Endothelial cell of umbilical vein (primary cell): Measurements from ENCODE around the gene ASIC4. TPM values are rescaled to one million over a fixed set of nuclear protein-coding genes. Genes with fewer than 3 reads are reported as not detected.

ENCODE experiments used
- BruUV-seq: library from RNA; stranded (reverse); fragments of 400-500 nt; replicated peaks from 2 replicates; lab custom pipeline; 2021; lab: Mats Ljungman, UMichigan
- CTCF ChIA-PET: fragments of 300-600, 350-600 bp; sonication (Branson Sonifier 250); formaldehyde crosslinking; loops from one replicate; lab custom pipeline; 2021; ENCODE audit warnings: antibody characterized with exemption, inconsistent platforms; lab: Charles Lee
- POLR2A ChIA-PET: fragments of 300-600, 350-600 bp; sonication (Branson Sonifier 250); formaldehyde crosslinking; loops from one replicate; lab custom pipeline; 2021; ENCODE audit warnings: antibody characterized with exemption, inconsistent platforms; lab: Charles Lee
- DNase-seq: peaks from one replicate; pipeline ENCODE4 v3.0.0-alpha.2; 2011; ENCODE audit warnings: low read depth, low spot score
- FAIRE-seq: peaks from 2 replicates; lab custom pipeline; 2011; peaks lifted over from hg19 to GRCh38; lab: Jason Lieb, UNC
- H2AFZ ChIP-seq: 2 replicates; pipeline ENCODE4 v1.6.0; 2012; ENCODE audit warnings: low read depth, low read length, control low read depth, inconsistent platforms
- H3K27ac ChIP-seq: 2 replicates; pipeline ENCODE4 v1.5.1; 2011; ENCODE audit warnings: low read depth, mild to moderate bottlenecking, control low read depth, low read length, moderate library complexity; ENCODE audit not compliant: insufficient read depth
- H3K27me3 ChIP-seq, 2 experiments: 2 replicates each; pipeline versions ENCODE4 v1.6.0 to v1.6.1; 2011; ENCODE audit warnings: low read length in 2 of 2, mixed read lengths in 1 of 2; ENCODE audit not compliant: control insufficient read depth in 2 of 2, insufficient read depth in 2 of 2
- H3K36me3 ChIP-seq, 2 experiments: 2 replicates in 1 of 2; 3 replicates in 1 of 2; pipeline ENCODE4 v1.5.1; 2011; ENCODE audit warnings: low read length in 2 of 2, mild to moderate bottlenecking in 1 of 2, moderate library complexity in 1 of 2; ENCODE audit not compliant: control insufficient read depth in 2 of 2, insufficient read depth in 2 of 2; ENCODE audit errors: extremely low read depth in 1 of 2
- H3K4me1 ChIP-seq: 3 replicates; pipeline ENCODE4 v1.5.1; 2011; ENCODE audit warnings: mild to moderate bottlenecking, low read length; ENCODE audit not compliant: control insufficient read depth, insufficient read depth; ENCODE audit errors: extremely low read depth
- H3K4me2 ChIP-seq: 2 replicates; pipeline ENCODE4 v1.6.1; 2011; ENCODE audit warnings: low read length, control low read depth, mixed read lengths; ENCODE audit not compliant: insufficient read depth
- H3K4me3 ChIP-seq, 3 experiments: fragments of 200-600 bp in 1 of 3; sonication (generic), shearing (Covaris generic) in 1 of 3; replicated peaks in 1 of 3; 2 replicates each; pipeline ENCODE4 v1.5.1; 2011 to 2016; ENCODE audit warnings: control low read depth in 3 of 3, low read length in 3 of 3, mild to moderate bottlenecking in 2 of 3, inconsistent platforms in 1 of 3, low read depth in 1 of 3, moderate library complexity in 1 of 3; ENCODE audit not compliant: insufficient read depth in 1 of 3
- H3K79me2 ChIP-seq: 2 replicates; pipeline ENCODE4 v1.6.0; 2012; ENCODE audit warnings: low read length, inconsistent platforms; ENCODE audit not compliant: control insufficient read depth, insufficient read depth
- H3K9ac ChIP-seq: replicated peaks from 2 replicates; pipeline ENCODE3; 2011; ENCODE audit warnings: low read length, control low read depth; ENCODE audit not compliant: insufficient read depth; ENCODE audit errors: extremely low read depth
- H3K9me1 ChIP-seq: replicated peaks from 3 replicates; pipeline ENCODE4 v1.6.0; 2011; ENCODE audit warnings: mild to moderate bottlenecking, low read length; ENCODE audit not compliant: control insufficient read depth, insufficient read depth; ENCODE audit errors: extremely low read depth
- H3K9me3 ChIP-seq: replicated peaks from 2 replicates; pipeline ENCODE4 v1.5.1; 2012; ENCODE audit warnings: low read length, inconsistent platforms; ENCODE audit not compliant: control insufficient read depth, insufficient read depth
- H4K20me1 ChIP-seq: replicated peaks from 2 replicates; pipeline ENCODE3; 2011; ENCODE audit warnings: mild to moderate bottlenecking, low read length; ENCODE audit not compliant: control insufficient read depth, insufficient read depth; ENCODE audit errors: extremely low read depth
- EZH2 ChIP-seq: IDR thresholded peaks from 2 replicates; pipeline ENCODE4 v1.6.1; 2012; ENCODE audit warnings: borderline replicate concordance, low read depth, mild to moderate bottlenecking, moderate library complexity, low read length, inconsistent platforms; ENCODE audit not compliant: severe bottlenecking
- FOS ChIP-seq: IDR thresholded peaks from 2 replicates; pipeline ENCODE4 v1.6.1; 2011; ENCODE audit warnings: mild to moderate bottlenecking, low read length, moderate library complexity, borderline replicate concordance; ENCODE audit not compliant: insufficient read depth
- GATA2 ChIP-seq: IDR thresholded peaks from 2 replicates; pipeline ENCODE4 v1.7.0; 2011; ENCODE audit warnings: low read depth, mild to moderate bottlenecking, moderate library complexity, mixed read lengths, low read length; ENCODE audit not compliant: insufficient read length, insufficient read depth
- JUN ChIP-seq: IDR thresholded peaks from 2 replicates; pipeline ENCODE4 v1.6.1; 2011; ENCODE audit warnings: borderline replicate concordance, low read depth; ENCODE audit not compliant: insufficient read length, insufficient read depth
- MYC ChIP-seq: IDR thresholded peaks from one replicate; pipeline ENCODE4 v1.6.1; 2011; ENCODE audit warnings: mild to moderate bottlenecking, low read depth, low read length
- POLR2A ChIP-seq: IDR thresholded peaks from 2 replicates; pipeline ENCODE4 v1.6.1; 2012; ENCODE audit warnings: low read depth, mild to moderate bottlenecking, control low read depth, low read length
- POLR2AphosphoS5 ChIP-seq: IDR thresholded peaks from 2 replicates; pipeline ENCODE4 v1.6.1; 2012; ENCODE audit warnings: low read depth, mild to moderate bottlenecking, control low read depth, low read length, moderate library complexity; ENCODE audit not compliant: insufficient read depth
- dilution Hi-C: fragments of 300-500 bp; cut with MboI; formaldehyde crosslinking; loops from one replicate; pipeline ENCODE4 v1.15.0; 2019; ENCODE audit warnings: low sequenced_read_pairs; ENCODE audit not compliant: extremely low pct_ligation_motif_present
- intact Hi-C: fragments of 100-400 bp; cut with micrococcal nuclease; formaldehyde crosslinking; loops from one replicate; pipeline ENCODE4 v1.10.0; 2022
- polyA plus RNA-seq, 4 experiments: library from polyadenylated mRNA; depleted of rRNA in 3 of 4; stranded (reverse) in 3 of 4; unstranded in 1 of 4; fragments of >200 nt; gene quantifications; 2 replicates each; pipeline versions ENCODE4 v1.2.1 to v1.2.3, GENCODE V29; 2011 to 2012; ENCODE audit warnings: missing spikeins in 1 of 4
- total RNA-seq: library from RNA; stranded (reverse); gene quantifications from 2 replicates; pipeline ENCODE4 v1.2.3, GENCODE V29; 2021
- TF ChIP-seq, protein P1 (sequence below): IDR thresholded peaks from 2 replicates; pipeline ENCODE4 v1.6.1; 2011; ENCODE audit not compliant: insufficient read depth, insufficient read length
- TF ChIP-seq, protein P2 (sequence below), 2 donors: IDR thresholded peaks; 1 replicate in 1 of 2; 2 replicates in 1 of 2; pipeline ENCODE4 v1.5.1; 2011; ENCODE audit warnings: low read length in 2 of 2, mild to moderate bottlenecking in 2 of 2, moderate library complexity in 2 of 2, control low read depth in 1 of 2, inconsistent platforms in 1 of 2, low read depth in 1 of 2; ENCODE audit not compliant: insufficient read depth in 1 of 2; ENCODE audit errors: extremely low read depth in 1 of 2

ASIC4 gene
- total and polyA plus RNA-seq, 2 donors (not counting 3 experiments of a cell fraction or from before 2014, with no cell fraction given): not detected

DNA sequence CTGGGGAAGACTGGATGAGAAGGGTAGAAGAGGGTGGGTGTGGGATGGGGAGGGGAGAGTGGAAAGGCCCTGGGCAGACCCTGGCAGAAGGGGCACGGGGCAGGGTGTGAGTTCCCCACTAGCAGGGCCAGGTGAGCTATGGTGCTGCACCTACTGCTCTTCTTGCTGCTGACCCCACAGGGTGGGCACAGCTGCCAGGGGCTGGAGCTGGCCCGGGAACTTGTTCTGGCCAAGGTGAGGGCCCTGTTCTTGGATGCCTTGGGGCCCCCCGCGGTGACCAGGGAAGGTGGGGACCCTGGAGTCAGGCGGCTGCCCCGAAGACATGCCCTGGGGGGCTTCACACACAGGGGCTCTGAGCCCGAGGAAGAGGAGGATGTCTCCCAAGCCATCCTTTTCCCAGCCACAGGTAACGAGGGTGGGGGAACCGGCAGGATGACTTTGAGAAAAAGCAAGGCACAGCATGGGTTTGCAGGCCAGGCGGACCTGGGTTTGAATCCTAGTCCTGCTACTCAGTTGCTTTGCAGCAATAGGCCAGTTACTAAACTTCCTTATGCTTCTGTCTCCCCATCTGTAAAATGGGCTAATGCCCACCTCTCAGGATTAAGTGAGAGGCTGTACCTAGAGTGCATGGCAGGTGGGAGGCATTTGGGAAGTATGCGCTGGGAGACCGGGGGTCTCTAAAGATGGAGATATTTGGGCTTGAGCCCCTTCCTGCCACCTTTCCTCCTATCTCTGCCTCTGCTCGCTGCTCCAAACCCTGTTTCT is 58.1 kb downstream of the ASIC4 start, which contains the start of gene INHA:
TSS of gene INHA (plus strand) at position 74 of the 765 bp plus-strand sequence. CDS start at position 139, 65 bp downstream.
- H4K20me1 ChIP-seq: no peaks in the 10 kb centered on the region
- no peak for TF ChIP-seq POLR2AphosphoS5
- no peak for TF ChIP-seq FOS
- TF ChIP-seq EZH2: no peak
- no peak for TF ChIP-seq JUN
- TF ChIP-seq GATA2: no peak
- TF ChIP-seq, protein P1, sequence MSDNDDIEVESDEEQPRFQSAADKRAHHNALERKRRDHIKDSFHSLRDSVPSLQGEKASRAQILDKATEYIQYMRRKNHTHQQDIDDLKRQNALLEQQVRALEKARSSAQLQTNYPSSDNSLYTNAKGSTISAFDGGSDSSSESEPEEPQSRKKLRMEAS: no peak
- TF ChIP-seq POLR2A: no peak
- TF ChIP-seq, protein P2, sequence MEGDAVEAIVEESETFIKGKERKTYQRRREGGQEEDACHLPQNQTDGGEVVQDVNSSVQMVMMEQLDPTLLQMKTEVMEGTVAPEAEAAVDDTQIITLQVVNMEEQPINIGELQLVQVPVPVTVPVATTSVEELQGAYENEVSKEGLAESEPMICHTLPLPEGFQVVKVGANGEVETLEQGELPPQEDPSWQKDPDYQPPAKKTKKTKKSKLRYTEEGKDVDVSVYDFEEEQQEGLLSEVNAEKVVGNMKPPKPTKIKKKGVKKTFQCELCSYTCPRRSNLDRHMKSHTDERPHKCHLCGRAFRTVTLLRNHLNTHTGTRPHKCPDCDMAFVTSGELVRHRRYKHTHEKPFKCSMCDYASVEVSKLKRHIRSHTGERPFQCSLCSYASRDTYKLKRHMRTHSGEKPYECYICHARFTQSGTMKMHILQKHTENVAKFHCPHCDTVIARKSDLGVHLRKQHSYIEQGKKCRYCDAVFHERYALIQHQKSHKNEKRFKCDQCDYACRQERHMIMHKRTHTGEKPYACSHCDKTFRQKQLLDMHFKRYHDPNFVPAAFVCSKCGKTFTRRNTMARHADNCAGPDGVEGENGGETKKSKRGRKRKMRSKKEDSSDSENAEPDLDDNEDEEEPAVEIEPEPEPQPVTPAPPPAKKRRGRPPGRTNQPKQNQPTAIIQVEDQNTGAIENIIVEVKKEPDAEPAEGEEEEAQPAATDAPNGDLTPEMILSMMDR (IDR thresholded peaks at IDR 0.05; ENCODE audit: extremely low read depth in 1 of 2, insufficient read depth in 1 of 2, low read depth in 1 of 2, low read length in 2 of 2): no peak
- no peak for TF ChIP-seq MYC
- DNase-seq (no peak), FAIRE-seq (no peak)
- no peaks in the 10 kb centered on the region for H3K36me3 ChIP-seq
- H3K27me3 ChIP-seq: peaks cover 22 to 31% of the 10 kb centered on the region in 2 experiments
- H3K4me2 ChIP-seq: no peak within 1 kb of the TSS
- no peak within 1 kb of the TSS for H3K9ac ChIP-seq
- ChIA-PET CTCF (interaction anchor here (1.8 to 2.8 kb wide), 2 partner anchors 12 to 29 kb away, joined by 10 to 14 read pairs; partner anchors contain the start of genes CHPF and TMEM198), POLR2A (no interaction called here)
- dilution Hi-C loops: no loop called here
- no peaks in the 10 kb centered on the region for H3K9me3 ChIP-seq
- no peaks in the 10 kb centered on the region for H3K79me2 ChIP-seq
- no peaks in the 10 kb centered on the region for H3K4me1 ChIP-seq
- H3K9me1 ChIP-seq: no peaks in the 10 kb centered on the region
- no peak within 1 kb of the TSS for H3K27ac ChIP-seq
- H3K4me3 ChIP-seq: peak within 1 kb of the TSS in 1 of 3 experiments; percentile 75
- intact Hi-C loops: no loop called here
- no peak within 1 kb of the TSS for H2AFZ ChIP-seq
- BruUV-seq: no TSS peak
